ENCODE data around the gene HDAC8.

DNA sequence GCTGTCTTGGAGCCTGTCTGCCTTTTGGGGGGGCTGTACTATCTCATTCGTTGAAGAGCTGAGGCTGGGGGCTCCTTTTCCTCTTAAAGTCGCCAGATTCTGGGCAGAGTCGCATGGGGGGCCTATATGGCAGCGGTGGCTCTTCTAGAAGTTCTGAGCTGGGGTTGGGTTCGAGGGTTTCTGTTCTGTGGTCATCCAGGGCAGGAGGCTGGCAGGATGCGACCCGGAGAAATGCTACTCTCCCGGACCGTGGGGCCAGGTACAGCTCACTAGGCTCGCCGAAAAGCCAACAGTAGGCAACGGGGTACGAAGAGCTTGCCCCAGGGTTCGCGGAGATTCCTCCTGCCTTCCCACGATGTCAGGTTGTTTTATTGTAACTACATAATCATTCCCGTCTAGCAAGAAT is 265.0 kb downstream of the HDAC8 start:
- TF ChIP-seq, protein P1, sequence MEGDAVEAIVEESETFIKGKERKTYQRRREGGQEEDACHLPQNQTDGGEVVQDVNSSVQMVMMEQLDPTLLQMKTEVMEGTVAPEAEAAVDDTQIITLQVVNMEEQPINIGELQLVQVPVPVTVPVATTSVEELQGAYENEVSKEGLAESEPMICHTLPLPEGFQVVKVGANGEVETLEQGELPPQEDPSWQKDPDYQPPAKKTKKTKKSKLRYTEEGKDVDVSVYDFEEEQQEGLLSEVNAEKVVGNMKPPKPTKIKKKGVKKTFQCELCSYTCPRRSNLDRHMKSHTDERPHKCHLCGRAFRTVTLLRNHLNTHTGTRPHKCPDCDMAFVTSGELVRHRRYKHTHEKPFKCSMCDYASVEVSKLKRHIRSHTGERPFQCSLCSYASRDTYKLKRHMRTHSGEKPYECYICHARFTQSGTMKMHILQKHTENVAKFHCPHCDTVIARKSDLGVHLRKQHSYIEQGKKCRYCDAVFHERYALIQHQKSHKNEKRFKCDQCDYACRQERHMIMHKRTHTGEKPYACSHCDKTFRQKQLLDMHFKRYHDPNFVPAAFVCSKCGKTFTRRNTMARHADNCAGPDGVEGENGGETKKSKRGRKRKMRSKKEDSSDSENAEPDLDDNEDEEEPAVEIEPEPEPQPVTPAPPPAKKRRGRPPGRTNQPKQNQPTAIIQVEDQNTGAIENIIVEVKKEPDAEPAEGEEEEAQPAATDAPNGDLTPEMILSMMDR (IDR thresholded peaks at IDR 0.05), result no peak
- TF ChIP-seq ZFX (IDR thresholded peaks at IDR 0.05; ENCODE audit: borderline replicate concordance), result no peak
